OCI-LY1 (cell line): ENCODE results near the gene PIP4K2A.

ENCODE experiments used
- CTCF ChIP-seq: fragments of 200-600 bp; sonication (generic), shearing (Covaris generic); IDR thresholded peaks from 2 replicates; pipeline ENCODE4 v1.5.1; 2017; ENCODE audit warnings: mild to moderate bottlenecking, antibody characterized with exemption, low read length, moderate library complexity, mixed read lengths
- EZH2 ChIP-seq: fragments of 200-600 bp; sonication (generic), shearing (Covaris generic); IDR thresholded peaks from 2 replicates; pipeline ENCODE4 v1.8.0; 2017; ENCODE audit warnings: borderline replicate concordance, mixed run types, mild to moderate bottlenecking, antibody characterized with exemption, low read length, moderate library complexity, mixed read lengths

- TF ChIP-seq EZH2 = no peak
- no peak for TF ChIP-seq CTCF
Measured at GRCh38 chr10:22620140-22620857, 94.1 kb downstream of the PIP4K2A start.
